Keratinocyte (primary cell): ENCODE measurements around the gene LY86. TPM values are rescaled to one million over a fixed set of nuclear protein-coding genes. Genes with fewer than 3 reads are reported as not detected.

Source experiments
- DNase-seq: peaks from one replicate; pipeline ENCODE4 v3.0.0-alpha.2; 2011; ENCODE audit warnings: low read depth, missing footprints, low spot score
- FAIRE-seq: peaks from 2 replicates; lab custom pipeline; 2011; peaks lifted over from hg19 to GRCh38; lab: Jason Lieb, UNC
- H2AFZ ChIP-seq: 2 replicates; pipeline ENCODE4 v1.6.0; 2012; ENCODE audit warnings: low read length, control low read depth, inconsistent platforms; ENCODE audit not compliant: control insufficient read depth
- H3K27ac ChIP-seq: 2 replicates; pipeline ENCODE4 v1.5.1; 2011; ENCODE audit warnings: low read length; ENCODE audit not compliant: control insufficient read depth, insufficient read depth
- H3K27me3 ChIP-seq: 3 replicates; pipeline ENCODE4 v1.6.0; 2011; ENCODE audit warnings: low read length; ENCODE audit not compliant: control insufficient read depth, insufficient read depth; ENCODE audit errors: extremely low read depth
- H3K36me3 ChIP-seq, 2 experiments: 2 replicates in 1 of 2; 3 replicates in 1 of 2; pipeline ENCODE4 v1.5.1; 2011; ENCODE audit warnings: low read length in 2 of 2, mild to moderate bottlenecking in 1 of 2; ENCODE audit not compliant: control insufficient read depth in 2 of 2, insufficient read depth in 2 of 2; ENCODE audit errors: extremely low read depth in 1 of 2
- H3K4me1 ChIP-seq: 3 replicates; pipeline ENCODE4 v1.5.1; 2011; ENCODE audit warnings: low read length; ENCODE audit not compliant: control insufficient read depth, insufficient read depth; ENCODE audit errors: extremely low read depth
- H3K4me2 ChIP-seq: 3 replicates; pipeline ENCODE4 v1.6.0; 2011; ENCODE audit warnings: low read depth, low read length; ENCODE audit not compliant: control insufficient read depth, insufficient read depth; ENCODE audit errors: extremely low read depth
- H3K4me3 ChIP-seq, 3 experiments: fragments of 200-600 bp in 1 of 3; sonication (generic) in 1 of 3; 2 replicates in 2 of 3; 3 replicates in 1 of 3; pipeline ENCODE4 v1.5.1; 2011 to 2016; ENCODE audit warnings: low read length in 3 of 3, mild to moderate bottlenecking in 3 of 3, control low read depth in 2 of 3, inconsistent platforms in 1 of 3, low read depth in 1 of 3, mixed read lengths in 1 of 3, mixed run types in 1 of 3, moderate library complexity in 1 of 3; ENCODE audit not compliant: control insufficient read depth in 2 of 3, insufficient read depth in 2 of 3; ENCODE audit errors: extremely low read depth in 1 of 3
- H3K79me2 ChIP-seq: 2 replicates; pipeline ENCODE4 v1.6.0; 2012; ENCODE audit warnings: low read length; ENCODE audit not compliant: control insufficient read depth, insufficient read depth
- H3K9ac ChIP-seq: 3 replicates; pipeline ENCODE4 v1.6.0; 2011; ENCODE audit warnings: low read length; ENCODE audit not compliant: control insufficient read depth, insufficient read depth; ENCODE audit errors: extremely low read depth
- H3K9me1 ChIP-seq: 3 replicates; pipeline ENCODE4 v1.6.0; 2011; ENCODE audit warnings: low read length; ENCODE audit not compliant: control insufficient read depth, insufficient read depth; ENCODE audit errors: extremely low read depth
- H3K9me3 ChIP-seq: 2 replicates; pipeline ENCODE4 v1.5.1; 2012; ENCODE audit warnings: low read depth, low read length; ENCODE audit not compliant: control insufficient read depth
- H4K20me1 ChIP-seq: 3 replicates; pipeline ENCODE4 v1.6.0; 2011; ENCODE audit warnings: low read length; ENCODE audit not compliant: control insufficient read depth, insufficient read depth; ENCODE audit errors: extremely low read depth
- EZH2 ChIP-seq: IDR thresholded peaks from one replicate; pipeline ENCODE4 v1.6.1; 2012; ENCODE audit warnings: inconsistent platforms, mild to moderate bottlenecking, low read length, moderate library complexity
- dilution Hi-C: fragments of 300-500 bp; cut with MboI; formaldehyde crosslinking; loops from one replicate; pipeline ENCODE4 v1.7.0; 2020; ENCODE audit warnings: low sequenced_read_pairs; ENCODE audit not compliant: extremely low pct_ligation_motif_present
- polyA plus RNA-seq, 5 experiments: library from polyadenylated mRNA; depleted of rRNA in 3 of 5; stranded (reverse) in 3 of 5; stranded (forward) in 1 of 5; unstranded in 1 of 5; fragments of >200 nt; gene quantifications; 1 replicate in 1 of 5; 2 replicates in 3 of 5; 3 replicates in 1 of 5; pipeline versions ENCODE4 v1.2.1 to v1.2.3, GENCODE V29; 2011 to 2012; ENCODE audit warnings: missing spikeins in 2 of 5, low read depth in 1 of 5, low replicate concordance in 1 of 5
- TF ChIP-seq, protein P1 (sequence below), 3 experiments: IDR thresholded peaks in 1 of 3; conservative IDR thresholded peaks in 1 of 3; optimal IDR thresholded peaks in 1 of 3; 2 replicates in 2 of 3; 3 replicates in 1 of 3; pipeline versions ENCODE3 to v1.5.1; 2011; ENCODE audit warnings: low read length in 3 of 3, mild to moderate bottlenecking in 3 of 3, moderate library complexity in 2 of 3, control low read depth in 1 of 3, inconsistent platforms in 1 of 3; ENCODE audit not compliant: insufficient read depth in 2 of 3; ENCODE audit errors: extremely low read depth in 1 of 3

Gene LY86
- polyA plus RNA-seq, 1 donor (not counting 4 experiments of a cell fraction or from before 2014, with no cell fraction given): not detected

DNA sequence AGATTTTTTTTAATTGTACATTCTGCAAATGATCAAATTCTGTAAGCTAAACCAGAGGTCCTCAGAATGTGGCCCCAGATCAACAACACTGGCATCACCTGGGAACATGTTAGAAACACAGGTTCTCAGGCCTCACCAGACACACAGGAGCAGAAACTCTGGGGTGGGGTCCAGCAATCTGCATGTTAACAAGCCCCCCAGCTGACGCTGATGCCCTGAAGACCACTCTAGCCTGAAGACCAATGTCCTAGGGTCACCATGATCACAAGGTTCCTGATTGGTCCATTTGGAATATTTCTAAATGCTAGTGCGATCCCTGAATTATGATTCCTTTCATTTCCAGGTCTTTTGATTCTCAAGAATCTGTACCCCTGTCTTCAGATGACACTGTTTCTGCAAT, 2.4 kb upstream of the LY86 start:
- H3K4me3 ChIP-seq: no peak overlapping the region
- no peak overlapping the region for H2AFZ ChIP-seq
- H3K79me2 ChIP-seq: no peaks in the 10 kb centered on the region
- FAIRE-seq (no peak), DNase-seq (no peak)
- H3K36me3 ChIP-seq: no peaks in the 10 kb centered on the region
- H3K4me2 ChIP-seq: no peak overlapping the region
- H4K20me1 ChIP-seq: no peaks in the 10 kb centered on the region
- no peak overlapping the region for H3K27ac ChIP-seq
- dilution Hi-C loops: no loop called here
- H3K9ac ChIP-seq: no peak overlapping the region
- no peaks in the 10 kb centered on the region for H3K9me1 ChIP-seq
- TF ChIP-seq, protein P1, sequence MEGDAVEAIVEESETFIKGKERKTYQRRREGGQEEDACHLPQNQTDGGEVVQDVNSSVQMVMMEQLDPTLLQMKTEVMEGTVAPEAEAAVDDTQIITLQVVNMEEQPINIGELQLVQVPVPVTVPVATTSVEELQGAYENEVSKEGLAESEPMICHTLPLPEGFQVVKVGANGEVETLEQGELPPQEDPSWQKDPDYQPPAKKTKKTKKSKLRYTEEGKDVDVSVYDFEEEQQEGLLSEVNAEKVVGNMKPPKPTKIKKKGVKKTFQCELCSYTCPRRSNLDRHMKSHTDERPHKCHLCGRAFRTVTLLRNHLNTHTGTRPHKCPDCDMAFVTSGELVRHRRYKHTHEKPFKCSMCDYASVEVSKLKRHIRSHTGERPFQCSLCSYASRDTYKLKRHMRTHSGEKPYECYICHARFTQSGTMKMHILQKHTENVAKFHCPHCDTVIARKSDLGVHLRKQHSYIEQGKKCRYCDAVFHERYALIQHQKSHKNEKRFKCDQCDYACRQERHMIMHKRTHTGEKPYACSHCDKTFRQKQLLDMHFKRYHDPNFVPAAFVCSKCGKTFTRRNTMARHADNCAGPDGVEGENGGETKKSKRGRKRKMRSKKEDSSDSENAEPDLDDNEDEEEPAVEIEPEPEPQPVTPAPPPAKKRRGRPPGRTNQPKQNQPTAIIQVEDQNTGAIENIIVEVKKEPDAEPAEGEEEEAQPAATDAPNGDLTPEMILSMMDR (optimal IDR thresholded peaks at IDR 0.05 in 1 of 3, IDR thresholded peaks at IDR 0.05 in 1 of 3, conservative IDR thresholded peaks at IDR 0.05 in 1 of 3; ENCODE audit: extremely low read depth in 1 of 3, insufficient read depth in 2 of 3, low read length in 3 of 3): no peak
- no peak for TF ChIP-seq EZH2
- H3K27me3 ChIP-seq: no peaks in the 10 kb centered on the region
- H3K9me3 ChIP-seq: no peaks in the 10 kb centered on the region
- no peaks in the 10 kb centered on the region for H3K4me1 ChIP-seq

DNA sequence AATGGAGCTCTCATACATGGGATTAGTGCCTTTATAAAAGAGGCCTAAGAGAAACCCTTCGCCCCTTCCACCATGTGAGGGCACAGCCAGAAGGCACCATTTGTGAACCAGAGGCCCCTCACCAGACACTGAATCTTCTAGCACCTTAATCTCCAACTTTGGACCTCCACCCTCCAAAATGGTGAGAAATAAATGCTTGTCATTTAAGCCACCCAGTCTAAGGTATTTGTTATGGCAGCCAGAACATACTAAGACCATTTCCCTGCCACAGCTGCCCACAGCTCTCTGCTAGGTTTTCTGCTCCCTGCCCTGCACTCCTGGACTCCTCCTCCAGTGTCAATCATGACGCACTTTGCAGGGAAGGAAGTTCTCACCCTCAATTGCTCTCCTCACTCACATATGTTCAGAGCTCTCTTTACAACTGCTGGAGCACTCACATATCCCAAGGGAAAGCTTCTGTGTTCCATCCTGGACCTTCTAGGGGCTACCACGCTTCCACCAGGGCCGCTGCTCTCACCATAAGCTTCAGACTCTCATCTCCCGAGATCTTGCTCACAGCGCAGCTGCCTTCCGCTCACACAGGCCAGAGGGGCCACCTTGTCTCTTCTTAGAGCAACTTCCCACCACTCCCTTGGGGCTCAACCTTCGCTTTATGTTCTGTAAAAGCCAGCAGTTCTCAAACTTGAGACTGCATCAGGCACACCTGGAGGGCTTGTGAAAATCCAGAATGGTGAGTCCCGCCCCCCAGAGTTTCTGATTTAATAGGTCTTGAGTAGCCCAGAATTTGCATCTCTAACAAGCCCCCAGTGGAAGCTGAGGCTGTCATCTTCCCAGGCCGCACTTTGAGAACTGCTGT, 1.6 kb upstream of the LY86 start:
- H3K9ac ChIP-seq: no peak overlapping the region
- TF ChIP-seq, protein P1 (optimal IDR thresholded peaks at IDR 0.05 in 1 of 3, IDR thresholded peaks at IDR 0.05 in 1 of 3, conservative IDR thresholded peaks at IDR 0.05 in 1 of 3; ENCODE audit: extremely low read depth in 1 of 3, insufficient read depth in 2 of 3, low read length in 3 of 3): no peak
- TF ChIP-seq EZH2: no peak
- no peak for FAIRE-seq
- H3K9me1 ChIP-seq: no peaks in the 10 kb centered on the region
- H3K36me3 ChIP-seq: no peaks in the 10 kb centered on the region
- no peaks in the 10 kb centered on the region for H3K9me3 ChIP-seq
- no peaks in the 10 kb centered on the region for H3K79me2 ChIP-seq
- H3K27me3 ChIP-seq: no peaks in the 10 kb centered on the region
- H3K4me1 ChIP-seq: no peaks in the 10 kb centered on the region
- dilution Hi-C loops: no loop called here
- H3K4me2 ChIP-seq: no peak overlapping the region
- no peaks in the 10 kb centered on the region for H4K20me1 ChIP-seq
- no peak for DNase-seq
- no peak overlapping the region for H3K27ac ChIP-seq
- H2AFZ ChIP-seq: no peak overlapping the region
- H3K4me3 ChIP-seq: no peak overlapping the region
